Measurements from ENCODE around the gene APEX2.

- TF ChIP-seq POLR2A (IDR thresholded peaks at IDR 0.05): no peak
- TF ChIP-seq, protein P1, sequence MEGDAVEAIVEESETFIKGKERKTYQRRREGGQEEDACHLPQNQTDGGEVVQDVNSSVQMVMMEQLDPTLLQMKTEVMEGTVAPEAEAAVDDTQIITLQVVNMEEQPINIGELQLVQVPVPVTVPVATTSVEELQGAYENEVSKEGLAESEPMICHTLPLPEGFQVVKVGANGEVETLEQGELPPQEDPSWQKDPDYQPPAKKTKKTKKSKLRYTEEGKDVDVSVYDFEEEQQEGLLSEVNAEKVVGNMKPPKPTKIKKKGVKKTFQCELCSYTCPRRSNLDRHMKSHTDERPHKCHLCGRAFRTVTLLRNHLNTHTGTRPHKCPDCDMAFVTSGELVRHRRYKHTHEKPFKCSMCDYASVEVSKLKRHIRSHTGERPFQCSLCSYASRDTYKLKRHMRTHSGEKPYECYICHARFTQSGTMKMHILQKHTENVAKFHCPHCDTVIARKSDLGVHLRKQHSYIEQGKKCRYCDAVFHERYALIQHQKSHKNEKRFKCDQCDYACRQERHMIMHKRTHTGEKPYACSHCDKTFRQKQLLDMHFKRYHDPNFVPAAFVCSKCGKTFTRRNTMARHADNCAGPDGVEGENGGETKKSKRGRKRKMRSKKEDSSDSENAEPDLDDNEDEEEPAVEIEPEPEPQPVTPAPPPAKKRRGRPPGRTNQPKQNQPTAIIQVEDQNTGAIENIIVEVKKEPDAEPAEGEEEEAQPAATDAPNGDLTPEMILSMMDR (IDR thresholded peaks at IDR 0.05): no peak
Observed at GRCh38 chrX:55026143-55026542, 26.0 kb downstream of the APEX2 start.

Measured in uterus (tissue), 2 donors.